ENCODE data around the gene SPTB.

The SPTB gene

DNA sequence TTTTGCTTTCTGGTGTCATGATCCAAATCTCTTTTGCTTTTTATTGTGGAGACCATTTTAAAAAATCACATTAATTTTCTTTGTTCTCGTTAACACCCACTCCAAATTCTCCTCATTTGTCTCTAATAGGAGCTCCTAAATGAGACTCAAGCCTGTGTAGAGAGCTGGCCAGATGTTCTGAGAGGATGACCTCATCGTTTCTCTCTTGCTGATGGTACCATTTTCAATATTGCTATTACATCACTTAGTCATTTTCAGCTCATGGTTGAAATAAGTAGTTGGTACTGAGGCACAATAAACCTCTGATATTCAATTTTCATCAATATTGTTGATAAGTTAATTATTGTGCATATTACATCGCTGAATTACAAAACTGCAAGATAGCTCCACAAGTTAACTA is 31.5 kb downstream of the SPTB start:
- no peak for DNase-seq

DNA sequence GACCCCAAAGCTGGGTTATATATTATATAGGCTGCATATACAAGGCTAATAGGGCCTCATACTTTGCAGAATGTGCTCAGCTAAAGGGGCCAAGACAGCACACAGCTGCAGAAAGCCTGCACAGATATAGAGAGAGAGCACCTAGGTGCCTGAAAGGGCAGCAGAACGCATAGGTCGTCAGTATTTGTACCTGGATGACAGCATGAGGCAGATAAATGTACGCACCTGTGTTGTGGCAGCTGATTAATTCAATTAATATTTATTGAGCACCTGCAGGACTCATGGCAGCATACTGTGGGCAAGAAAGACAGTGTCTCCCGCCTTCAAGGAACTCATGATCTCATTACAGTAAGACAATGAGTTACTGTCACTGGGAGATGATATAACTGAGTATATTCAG is 33.4 kb downstream of the SPTB start:
- no peak for DNase-seq

DNA sequence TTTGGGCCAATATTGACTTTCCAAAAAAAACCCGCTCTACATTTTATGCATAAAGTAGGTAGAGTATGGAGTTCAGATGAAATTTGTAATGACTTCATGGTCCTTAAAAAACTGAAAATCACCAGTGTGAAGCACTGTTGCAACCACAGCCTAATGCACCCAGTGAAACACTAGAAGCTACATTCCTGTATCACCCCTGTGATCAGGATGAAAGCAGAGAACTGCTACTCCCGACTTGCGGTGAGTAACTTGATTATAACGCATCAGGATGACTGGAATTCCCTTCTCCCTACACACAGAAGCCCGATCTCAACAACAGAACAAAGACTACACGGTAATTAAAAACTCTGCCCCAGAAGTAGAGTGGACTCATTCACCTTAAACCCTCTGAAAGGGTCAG is 33.8 kb downstream of the SPTB start:
- DNase-seq: no peak

DNA sequence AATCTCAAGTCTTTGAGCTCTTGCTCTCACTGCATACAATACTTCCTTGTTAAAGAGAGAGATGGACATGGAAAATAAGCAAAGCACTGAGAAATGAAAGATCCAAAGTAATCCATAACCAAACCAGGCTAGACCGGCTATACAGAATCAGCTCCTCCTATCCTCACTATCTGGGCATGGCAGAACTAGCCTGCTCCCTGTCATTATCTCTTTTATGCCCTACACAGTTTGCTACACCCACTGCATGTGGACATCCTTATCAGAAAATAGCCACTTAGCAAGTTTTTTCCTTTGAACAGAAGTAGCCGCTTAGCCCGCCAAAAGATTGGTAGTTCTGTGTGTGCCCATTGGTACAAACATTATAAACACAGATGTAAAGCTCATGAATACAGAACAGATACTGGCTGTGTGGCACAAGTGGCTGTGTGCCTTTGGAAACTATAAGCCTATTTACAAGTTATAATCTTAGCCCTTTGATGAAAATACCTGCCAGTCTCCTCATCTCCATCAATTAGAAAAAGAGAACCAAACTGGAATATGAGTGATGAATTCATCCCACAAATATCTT is 34.7 kb downstream of the SPTB start:
- DNase-seq: no peak

DNA sequence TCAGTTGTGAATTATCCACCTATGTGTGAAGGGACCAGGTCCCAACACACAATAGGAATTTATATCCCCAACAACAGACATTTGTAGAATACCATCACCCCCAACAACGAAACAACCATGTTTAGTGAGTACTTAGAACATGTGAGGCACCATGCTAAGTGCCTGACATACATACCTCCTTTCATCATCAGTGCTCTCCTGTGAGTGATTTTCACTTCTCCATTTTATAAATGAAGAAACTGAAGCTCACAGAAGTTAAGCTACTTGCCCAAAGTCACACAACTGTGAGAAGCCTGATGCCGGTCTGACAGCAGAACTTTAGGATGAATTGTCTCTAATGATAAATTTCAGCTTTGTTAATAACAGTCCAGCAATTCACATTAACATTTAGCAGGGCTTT is 35.4 kb downstream of the SPTB start:
- no peak for DNase-seq

DNA sequence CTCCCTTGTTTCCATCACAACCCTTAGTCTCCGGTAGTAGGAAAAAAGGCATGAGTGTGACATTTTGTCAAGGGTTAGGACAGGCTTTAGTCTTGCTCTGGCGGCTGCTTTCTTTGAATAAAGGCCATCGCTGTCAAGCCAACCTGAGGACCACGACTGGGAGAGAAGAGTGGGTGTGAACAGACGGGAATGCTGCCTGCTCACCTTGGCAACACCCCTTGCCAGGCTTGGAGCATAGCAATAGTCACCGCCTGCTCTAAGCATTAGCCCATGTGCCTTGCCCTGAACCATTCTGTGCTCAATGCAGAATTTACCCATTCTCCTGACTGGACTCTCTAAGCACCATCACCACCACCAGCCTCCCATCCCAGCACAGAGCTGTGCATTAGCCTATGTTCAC is 36.2 kb downstream of the SPTB start:
- DNase-seq: no peak

DNA sequence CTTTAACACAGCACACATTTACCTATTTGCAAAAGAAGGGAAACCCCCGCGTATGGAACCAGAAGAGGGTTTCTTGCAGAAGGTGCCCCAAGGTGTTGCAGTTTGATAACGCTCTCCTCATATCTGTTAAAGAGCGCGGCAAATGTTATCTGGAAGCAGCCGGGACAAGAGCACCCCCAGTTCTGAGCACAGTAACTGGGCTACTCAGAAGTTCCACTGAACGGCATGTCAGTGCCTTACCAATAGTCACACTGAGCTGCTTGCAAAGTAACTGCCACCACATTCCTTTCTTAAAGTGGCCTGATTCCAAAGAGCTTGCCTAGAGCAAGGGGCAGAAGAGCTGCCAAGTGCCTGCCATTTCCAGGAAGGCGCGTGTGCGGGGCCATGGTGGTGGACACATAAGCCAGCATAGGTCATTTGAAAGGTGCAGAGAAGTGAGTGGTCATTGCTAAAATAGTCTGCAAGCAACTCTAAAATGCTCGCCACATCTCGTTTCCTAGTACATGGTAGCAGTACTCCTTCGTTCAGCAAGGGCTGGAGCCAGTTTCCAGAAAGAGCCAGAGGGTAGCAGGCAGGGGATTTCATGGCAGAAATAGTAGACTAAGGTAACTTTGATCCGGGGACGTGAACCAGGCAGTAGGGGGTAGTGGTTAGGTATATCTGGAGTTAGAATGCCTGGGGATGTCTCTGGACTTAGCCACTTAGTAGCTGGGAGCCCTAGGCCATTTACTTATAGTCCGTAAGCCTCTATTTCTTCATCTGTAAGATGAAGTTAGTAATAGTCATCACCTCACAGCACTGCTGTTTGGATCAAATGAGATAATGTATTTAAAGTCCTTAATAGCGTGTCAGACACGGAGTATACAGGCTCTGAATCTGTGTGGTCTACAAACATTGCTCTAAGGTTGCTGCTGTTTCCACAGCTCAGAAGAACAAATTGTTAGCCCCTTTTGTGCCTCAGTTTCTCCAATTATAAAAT is 37.6 kb downstream of the SPTB start:
- DNase-seq: no peak

DNA sequence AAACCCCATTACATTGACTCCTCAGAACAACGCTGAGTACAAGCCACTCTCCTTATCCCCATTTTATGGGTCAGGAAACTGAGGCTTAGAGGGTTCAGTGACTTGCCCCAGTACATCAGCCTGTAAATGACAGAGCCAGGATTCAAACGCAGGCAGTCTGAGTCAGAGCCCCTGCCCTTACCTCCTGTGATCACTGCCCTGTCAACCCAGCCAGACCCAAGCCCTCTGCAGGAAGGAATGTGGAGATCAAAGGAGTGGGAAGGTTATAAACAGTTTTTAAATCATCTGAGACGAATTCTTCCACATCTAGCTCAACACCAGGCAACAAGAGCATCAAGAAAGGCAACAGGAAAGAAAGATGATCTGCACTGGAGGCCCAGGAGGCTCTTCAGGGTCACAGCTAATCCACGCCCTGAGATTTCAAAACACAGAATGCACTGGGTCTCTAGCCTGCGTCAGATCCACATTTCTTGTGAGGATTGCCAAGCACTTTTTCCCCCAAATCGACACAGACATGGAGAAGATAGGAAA is 38.5 kb downstream of the SPTB start:
- DNase-seq: no peak

DNA sequence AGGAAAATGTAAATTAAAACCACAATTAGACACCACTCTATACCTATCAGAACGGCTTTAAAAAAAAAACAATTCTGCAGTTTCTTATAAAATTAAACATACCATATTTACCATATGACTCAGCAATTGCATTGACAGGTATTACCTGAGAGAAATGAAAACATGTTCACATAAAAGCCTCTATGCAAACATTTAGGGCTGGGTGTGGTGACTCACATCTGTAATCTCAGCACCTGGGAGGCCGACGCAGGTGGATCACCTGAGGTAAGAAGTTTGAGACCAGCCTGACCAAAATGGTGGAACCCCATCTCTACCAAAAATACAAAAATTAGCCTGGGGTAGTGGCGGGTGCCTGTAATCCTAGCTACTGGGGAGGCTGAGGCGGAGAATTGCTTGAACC is 41.1 kb downstream of the SPTB start:
- DNase-seq: no peak

DNA sequence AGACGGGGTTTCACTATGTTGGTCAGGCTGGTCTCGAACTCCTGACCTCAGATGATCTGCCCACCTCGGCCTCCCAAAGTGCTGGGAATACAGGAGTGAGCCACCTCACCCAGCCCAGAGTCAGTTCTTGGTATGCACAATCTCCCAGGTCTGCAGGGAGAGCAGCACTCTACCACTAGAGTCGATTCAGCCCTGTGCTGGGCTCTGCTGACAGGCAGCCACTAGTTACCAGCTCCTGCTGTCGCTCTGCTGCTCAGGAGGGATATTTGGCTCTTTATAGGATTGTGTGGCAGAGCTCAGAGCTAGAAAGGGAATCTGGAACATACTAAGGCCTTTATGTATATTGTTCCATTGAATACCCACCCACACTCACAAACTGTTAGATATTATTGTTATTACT is 44.3 kb downstream of the SPTB start:
- no peak for DNase-seq

DNA sequence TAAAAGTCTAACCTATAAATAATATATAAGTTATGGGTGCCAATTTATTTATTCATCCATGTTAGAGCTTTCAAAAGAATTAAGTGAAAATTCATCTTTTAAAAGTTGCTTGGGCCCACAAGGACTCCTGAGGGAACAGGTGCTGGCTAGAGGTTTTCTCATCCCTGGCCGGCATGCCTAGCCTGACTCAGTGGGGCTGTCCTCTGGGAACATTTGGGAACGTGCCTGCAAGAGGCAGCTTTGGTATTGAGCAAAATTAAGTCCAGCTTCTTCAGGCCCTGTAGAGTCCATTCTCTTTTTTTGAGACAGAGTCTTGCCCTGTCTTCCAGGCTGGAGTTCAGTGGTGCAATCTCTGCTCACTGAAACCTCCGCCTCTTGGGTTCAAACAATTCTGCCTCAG is 44.7 kb downstream of the SPTB start:
- no peak for DNase-seq

DNA sequence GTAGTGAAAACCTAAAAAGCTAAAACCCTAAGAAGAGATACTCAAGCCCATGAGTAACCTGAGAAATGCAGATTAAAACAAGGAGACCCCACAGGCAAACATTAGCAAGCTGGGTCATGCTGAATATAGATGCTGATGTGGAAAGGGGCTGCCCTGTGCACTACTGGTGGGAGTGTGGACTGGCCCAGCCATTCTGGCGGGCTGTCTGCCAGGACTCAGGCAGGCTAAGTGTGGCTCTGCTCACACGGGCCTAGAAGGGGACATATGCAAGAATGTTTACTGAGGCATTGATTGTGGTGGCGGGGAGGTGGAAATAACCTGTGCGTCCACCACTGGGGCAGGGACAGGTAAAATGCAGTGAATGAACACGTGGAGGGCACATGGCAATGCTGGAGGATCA is 48.3 kb downstream of the SPTB start:
- no peak for DNase-seq

DNA sequence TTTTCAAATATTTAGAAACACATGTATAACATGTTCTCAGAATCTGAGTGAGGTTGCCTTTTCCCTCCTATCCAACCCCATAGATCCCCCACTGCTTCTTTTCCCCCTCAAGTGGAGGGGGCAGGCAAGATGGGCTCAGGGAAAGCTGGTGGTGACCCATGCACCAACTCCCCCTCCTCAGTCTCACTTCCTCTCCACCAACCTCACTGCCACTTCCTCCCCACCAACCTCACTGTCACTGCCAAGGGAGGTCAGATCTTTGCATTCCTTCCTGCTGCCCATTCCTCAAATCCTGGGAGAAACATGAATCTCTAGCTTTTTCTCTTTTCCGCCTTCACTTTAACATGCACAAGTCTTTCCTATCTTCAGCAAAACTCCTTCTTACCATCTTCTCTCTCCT is 48.7 kb downstream of the SPTB start:
- no peak for DNase-seq

DNA sequence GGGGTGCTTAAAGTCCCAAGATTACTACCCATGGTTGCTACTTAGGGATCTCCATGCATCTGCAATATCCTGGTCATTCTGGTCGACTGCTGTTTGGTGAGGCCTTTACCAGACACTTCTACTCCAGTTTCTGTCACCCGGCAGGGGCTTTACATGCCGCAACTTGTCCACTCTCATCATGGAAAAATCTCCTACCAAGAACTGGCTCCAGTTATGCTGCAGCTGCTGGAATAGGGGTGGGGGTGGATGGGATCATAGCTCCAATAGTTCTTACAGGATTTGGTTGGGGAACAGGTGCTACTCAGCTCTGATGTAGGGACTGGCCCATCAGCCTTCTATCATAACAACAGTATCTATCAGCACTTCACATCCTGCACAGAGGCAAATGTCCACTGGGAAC is 51.6 kb downstream of the SPTB start:
- no peak for DNase-seq

DNA sequence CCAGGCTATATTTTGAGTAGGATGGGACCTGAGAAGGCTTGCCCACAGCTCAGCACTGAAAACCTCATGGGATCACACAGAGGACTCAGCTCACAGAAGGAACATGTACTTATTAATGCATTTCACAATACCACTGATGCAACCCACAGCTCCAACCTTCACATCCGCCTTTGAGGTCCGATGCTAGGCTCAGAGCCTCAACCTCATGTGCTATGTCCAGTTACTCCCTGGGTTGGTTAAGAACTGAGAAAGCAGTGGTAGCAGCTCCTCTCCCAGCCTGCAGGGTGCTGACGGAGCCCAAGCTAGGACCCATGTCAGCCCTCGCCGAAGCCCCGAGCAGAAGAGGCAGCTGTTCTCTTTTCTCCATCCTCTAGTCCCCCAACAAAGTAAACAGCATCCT is 52.9 kb downstream of the SPTB start:
- no peak for DNase-seq

DNA sequence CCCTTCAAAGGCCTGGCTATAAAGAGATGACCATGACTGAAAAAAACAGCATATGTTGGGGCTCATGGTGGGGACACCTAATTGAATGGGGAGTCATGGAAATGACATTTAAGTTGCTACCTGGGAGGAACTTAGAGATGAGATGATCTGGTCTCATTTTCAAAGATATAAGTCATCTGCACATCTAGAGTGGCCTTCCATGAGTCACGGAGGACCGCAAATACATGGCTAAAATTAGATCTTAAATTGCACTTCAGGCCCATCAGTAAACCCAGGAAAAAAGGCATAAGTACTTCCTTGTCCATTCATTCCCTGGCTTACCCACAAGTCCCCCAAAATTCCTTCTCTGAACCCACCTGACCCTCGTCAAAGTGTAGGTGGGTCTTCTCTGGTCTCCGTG is 53.4 kb downstream of the SPTB start:
- DNase-seq: no peak

DNA sequence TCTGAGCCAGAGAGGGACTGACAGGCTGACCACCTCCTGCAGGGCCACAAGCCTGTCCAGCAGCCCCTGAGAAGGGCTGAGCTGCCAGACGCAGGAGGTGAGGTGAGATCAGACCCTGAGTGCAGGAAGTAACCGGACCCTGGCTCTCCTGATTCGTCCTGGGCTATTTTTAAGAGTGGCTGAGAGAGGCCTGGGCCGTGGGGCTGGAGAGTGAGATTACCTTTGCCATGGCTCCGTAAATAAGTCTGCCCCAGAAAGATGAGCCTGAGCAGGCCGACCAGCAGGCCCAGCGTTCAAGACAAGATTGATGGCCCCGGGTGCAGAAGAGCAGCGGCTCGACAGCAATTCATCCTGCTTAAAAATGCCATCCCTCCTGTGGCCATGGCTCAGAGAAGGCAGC is 54.2 kb downstream of the SPTB start:
- no peak for DNase-seq

DNA sequence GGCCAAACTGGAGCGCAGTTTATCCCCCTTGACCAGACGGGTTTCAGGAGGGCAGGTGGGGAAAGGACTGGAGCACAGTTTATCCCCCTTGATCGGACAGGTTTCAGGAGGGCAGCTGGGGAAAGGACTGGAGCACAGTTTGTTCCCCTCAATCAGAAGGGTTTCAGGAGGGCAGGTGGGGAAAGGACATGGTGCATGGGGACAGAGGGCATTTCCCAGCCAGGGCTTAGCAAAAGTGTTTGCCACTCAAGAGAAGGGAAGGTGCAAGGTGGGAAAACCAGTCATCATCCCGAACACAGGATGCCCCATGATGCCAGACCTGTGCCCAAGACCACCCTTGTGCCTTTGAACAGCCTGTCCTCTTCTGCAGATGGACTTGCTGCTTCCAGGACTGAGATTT is 54.7 kb downstream of the SPTB start:
- DNase-seq: no peak

DNA sequence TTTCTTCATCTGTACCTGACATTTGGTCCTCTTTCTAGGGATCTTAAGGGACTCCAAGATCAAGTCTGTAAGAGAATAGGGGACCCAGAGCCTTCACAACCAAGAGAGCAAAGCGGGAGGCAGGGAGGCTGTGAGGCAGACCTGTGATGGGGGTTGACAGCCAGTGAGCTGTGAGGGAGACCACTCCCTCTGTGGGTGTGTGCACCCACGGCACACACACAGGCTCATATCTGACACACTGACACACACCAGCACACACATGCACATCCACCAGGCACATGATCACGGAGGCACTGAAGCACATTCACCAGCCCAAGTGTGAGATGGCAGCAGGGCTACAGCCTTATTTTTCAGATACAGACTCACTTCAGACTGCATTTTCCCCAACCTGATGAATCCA is 55.2 kb downstream of the SPTB start:
- no peak for DNase-seq

DNA sequence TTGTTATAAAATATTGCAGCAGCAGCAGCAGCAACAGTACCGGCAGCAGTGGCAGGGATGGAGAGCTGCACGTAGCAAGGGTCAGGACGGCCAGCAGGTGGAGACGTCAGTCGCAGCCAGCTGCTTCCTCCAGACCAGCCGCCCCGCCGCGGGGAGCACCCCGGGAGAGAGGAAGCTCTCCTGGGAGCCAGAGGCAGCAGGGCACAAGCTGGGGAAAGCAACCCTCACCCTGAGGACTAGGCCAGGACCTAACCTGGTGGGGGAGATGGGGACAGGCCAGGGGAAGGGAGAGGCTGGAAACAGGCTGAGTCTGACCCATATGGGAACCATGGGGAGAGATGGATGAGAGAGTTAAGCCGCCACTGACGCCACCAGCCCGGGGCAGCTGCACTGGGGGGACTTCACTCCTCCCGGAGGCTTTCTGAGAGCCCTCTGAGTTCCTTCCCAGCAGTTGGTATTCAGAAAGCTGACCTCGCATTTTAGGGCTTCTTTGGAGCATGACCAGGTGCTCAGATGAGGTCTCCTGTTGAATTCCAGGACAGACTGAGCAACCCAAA is 56.3 kb downstream of the SPTB start:
- peak; percentile 81 for DNase-seq

DNA sequence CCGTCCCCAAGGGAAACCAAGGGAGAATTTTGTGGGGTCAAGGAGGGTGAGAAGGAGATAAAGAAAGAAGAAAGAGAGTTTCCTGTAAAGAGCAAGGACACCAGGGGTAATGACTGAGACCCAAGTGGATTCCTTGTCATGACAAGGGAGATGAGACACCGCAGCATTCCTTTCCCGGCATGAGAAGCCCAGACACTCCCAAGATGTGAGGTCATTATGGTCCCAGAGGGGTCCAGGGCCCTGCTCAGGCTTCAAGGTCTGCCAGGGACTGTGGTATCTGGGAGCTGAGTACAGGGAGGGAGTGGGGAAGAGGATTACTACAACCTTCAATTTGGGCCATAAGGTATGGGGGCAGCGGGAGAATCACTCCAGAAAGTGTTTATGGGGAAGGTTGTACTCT is 58.1 kb downstream of the SPTB start:
- DNase-seq: no peak

DNA sequence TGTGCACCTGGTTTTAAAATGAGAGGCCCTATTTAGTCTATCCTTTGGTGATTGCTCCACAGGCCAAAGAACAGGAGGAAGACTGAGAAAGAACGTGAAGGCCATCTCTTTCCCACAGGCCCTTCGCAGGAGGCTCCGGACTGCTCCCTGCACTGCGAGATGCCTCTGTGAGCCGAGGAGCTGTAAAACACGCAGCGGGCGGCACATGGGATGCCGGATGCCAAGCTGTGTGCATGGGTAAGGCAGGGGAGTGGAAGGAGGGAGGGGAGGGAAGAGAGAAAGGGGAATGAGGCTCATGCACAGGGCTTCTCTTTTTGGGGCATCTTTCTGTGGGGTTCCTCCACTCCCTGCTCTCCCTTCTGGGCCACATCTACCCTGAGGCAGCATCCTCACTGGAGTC is 61.6 kb downstream of the SPTB start:
- DNase-seq: no peak

DNA sequence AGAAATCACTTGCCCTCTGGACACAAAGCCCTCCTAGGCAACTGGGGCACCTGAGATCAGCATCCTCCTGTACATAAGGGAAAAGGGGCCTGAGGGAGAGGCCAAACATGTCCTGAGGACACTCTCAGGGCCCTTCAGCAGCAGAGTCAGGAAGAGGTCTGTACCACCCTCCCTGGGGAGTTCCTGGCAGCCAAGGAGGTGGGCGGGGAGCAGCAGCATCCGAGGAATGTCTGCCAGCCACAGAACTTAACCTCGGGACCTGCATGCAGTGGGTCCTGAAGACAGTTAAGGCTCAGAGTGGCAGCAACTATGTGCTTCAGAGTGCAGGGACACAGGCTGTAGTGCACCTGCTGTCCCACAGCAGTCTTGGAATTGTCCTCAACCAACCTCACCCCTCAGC is 62.1 kb downstream of the SPTB start:
- DNase-seq: no peak

DNA sequence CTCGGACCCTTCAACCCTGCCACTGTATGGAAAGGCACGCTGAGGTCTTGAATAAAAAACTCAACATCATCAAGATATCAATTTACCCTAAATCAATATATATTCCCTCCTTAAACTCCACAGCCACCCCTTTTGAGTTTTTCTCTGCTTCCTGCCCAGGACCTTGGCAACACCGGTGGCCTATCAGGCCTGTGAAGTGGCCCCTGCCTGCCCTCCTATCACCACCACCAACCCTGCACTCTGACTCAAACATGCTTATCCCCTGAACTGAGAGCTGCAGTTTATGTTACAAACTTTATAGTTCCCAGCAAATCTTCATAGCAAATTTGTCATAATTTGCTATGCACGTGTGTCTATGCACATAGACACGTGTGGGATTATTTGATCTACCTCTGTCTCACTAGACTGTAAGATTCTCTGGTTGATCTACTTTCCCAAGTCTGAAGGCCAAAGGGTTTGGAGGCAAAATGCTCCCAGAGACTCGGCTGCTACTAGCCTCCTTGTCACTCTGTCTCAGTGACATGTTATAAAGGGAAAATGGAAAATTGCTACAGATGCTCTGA is 63.4 kb downstream of the SPTB start:
- no peak for DNase-seq

Data from activated CD8-positive, alpha-beta memory T cell treated with anti-CD3 and anti-CD28 coated beads, Interleukin-2, amount 50 U/mL, for 48 hours (primary cell).